Measurements from ENCODE around the gene SAMD4A.

DNA sequence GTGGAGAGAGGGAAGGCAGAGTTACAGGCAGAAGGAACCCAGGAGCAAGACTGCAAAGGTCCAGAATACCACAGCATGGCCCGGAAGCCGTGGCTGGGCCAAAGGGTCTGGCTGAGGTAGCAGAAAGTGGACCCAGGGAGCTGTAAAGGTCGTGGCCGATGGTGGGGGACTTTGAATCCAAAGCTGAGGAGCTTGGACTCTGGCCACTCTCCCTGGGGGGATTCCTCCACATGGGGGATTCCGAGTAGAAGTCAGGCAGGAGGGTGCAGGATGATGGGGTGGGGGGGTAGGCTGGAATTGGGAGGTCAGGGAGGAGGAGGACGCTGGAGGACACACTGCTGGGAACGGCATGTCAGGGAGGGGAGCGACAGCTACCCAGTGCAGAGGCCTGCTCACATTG, 210.5 kb downstream of the SAMD4A start:
- TF ChIP-seq, protein P1, sequence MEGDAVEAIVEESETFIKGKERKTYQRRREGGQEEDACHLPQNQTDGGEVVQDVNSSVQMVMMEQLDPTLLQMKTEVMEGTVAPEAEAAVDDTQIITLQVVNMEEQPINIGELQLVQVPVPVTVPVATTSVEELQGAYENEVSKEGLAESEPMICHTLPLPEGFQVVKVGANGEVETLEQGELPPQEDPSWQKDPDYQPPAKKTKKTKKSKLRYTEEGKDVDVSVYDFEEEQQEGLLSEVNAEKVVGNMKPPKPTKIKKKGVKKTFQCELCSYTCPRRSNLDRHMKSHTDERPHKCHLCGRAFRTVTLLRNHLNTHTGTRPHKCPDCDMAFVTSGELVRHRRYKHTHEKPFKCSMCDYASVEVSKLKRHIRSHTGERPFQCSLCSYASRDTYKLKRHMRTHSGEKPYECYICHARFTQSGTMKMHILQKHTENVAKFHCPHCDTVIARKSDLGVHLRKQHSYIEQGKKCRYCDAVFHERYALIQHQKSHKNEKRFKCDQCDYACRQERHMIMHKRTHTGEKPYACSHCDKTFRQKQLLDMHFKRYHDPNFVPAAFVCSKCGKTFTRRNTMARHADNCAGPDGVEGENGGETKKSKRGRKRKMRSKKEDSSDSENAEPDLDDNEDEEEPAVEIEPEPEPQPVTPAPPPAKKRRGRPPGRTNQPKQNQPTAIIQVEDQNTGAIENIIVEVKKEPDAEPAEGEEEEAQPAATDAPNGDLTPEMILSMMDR (conservative IDR thresholded peaks at IDR 0.05) = no peak
- no peak for TF ChIP-seq ZFX (IDR thresholded peaks at IDR 0.05)

Data from C4-2B (cell line).